NT2/D1 (cell line): ENCODE data around the gene AURKAIP1.
"Not testable (repeated sequence)": the region's sequence is repeated elsewhere in the genome, so short reads cannot be mapped to it uniquely, and the experiment has no call there.

Experiments
- DNase-seq: peaks from one replicate; pipeline ENCODE4 v3.0.0-alpha.2; 2011; ENCODE audit warnings: low read depth, low spot score
- H3K27me3 ChIP-seq: 2 replicates; pipeline ENCODE4 v1.6.0; 2011; ENCODE audit warnings: mild to moderate bottlenecking; ENCODE audit not compliant: insufficient read length, insufficient read depth
- H3K36me3 ChIP-seq: 2 replicates; pipeline ENCODE4 v1.6.1; 2011; ENCODE audit warnings: mild to moderate bottlenecking, low read length, mixed read lengths; ENCODE audit not compliant: insufficient read depth, insufficient read length
- H3K4me1 ChIP-seq: 2 replicates; pipeline ENCODE4 v1.5.1; 2011; ENCODE audit not compliant: insufficient read depth, insufficient read length
- H3K4me3 ChIP-seq: 2 replicates; pipeline ENCODE4 v1.5.1; 2011; ENCODE audit warnings: low read depth; ENCODE audit not compliant: insufficient read length
- H3K9ac ChIP-seq: 2 replicates; pipeline ENCODE4 v1.6.0; 2011; ENCODE audit warnings: low read depth; ENCODE audit not compliant: insufficient read length
- H3K9me3 ChIP-seq: 2 replicates; pipeline ENCODE4 v1.5.1; 2011; ENCODE audit warnings: mild to moderate bottlenecking, low read length; ENCODE audit not compliant: insufficient read depth
- SUZ12 ChIP-seq: IDR thresholded peaks from 2 replicates; pipeline ENCODE4 v1.6.1; 2011; ENCODE audit not compliant: insufficient read length, insufficient read depth; ENCODE audit errors: extremely low read depth
- YY1 ChIP-seq: IDR thresholded peaks from 2 replicates; pipeline ENCODE4 v1.6.1; 2011; ENCODE audit not compliant: insufficient read length, insufficient read depth
- ZNF274 ChIP-seq: IDR thresholded peaks from 2 replicates; pipeline ENCODE4 v1.6.1; 2011; ENCODE audit warnings: mild to moderate bottlenecking, low read depth, low read length

The AURKAIP1 gene

DNA sequence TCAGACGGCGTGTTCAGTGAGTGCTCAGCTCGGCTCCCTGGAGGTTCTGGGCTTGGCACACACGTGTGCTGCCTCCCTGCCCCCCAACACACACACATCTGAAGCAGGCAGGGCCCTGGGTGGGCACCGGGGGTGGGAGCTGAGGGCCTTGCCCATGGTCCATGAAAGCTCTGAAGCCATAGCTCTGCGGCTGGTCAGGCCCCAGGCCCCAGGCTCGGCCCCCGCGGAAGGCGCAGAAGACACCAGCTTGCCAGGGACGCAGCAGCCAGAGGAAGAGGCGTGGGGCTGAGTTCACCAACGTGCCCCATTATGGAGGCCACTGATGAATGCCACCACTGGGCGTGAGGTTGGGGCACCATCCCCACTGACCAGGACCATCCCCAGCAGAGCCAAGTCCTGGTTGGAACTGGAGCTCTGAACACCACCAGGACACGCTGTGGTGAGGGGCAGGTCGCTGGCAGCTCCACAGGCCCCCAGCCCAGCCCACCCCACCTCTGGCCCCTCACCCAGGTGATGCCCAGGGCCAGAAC, 4.2 kb downstream of the AURKAIP1 start:
- H3K36me3 ChIP-seq, result peaks cover 34% of the 10 kb centered on the region
- H3K4me3 ChIP-seq, result no peak overlapping the region
- H3K9me3 ChIP-seq, result peaks cover 9% of the 10 kb centered on the region; the same call in 1 of the 2 replicates
- DNase-seq, result no peak
- no peak overlapping the region for H3K9ac ChIP-seq
- TF ChIP-seq SUZ12 (no peak), YY1 (no peak), ZNF274 (no peak)
- H3K27me3 ChIP-seq, result no peaks in the 10 kb centered on the region
- H3K4me1 ChIP-seq, result peaks cover 3% of the 10 kb centered on the region

DNA sequence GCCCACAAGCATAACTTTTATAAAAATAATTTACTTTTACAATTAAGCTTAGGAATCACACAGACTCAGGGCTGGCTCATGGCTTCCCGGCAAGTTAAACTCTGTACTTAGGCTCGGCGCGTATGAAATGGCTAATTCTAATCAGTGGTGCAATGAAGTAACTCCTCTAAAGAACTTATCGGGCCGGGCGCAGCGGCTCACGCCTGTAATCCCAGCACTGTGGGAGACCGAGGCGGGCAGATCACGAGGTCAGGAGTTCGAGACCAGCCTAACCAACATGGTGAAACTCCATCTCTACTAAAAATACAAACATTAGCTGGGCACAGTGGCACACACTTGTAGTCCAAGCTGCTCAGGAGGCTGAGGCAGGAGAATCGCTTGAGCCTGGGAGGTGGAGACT, 4.9 kb downstream of the AURKAIP1 start:
- H3K27me3 ChIP-seq, DNase-seq, H3K4me3 ChIP-seq, H3K9ac ChIP-seq, H3K9me3 ChIP-seq, H3K4me1 ChIP-seq: not testable (repeated sequence)
- H3K36me3 ChIP-seq, result peaks cover 34% of the 10 kb centered on the region

DNA sequence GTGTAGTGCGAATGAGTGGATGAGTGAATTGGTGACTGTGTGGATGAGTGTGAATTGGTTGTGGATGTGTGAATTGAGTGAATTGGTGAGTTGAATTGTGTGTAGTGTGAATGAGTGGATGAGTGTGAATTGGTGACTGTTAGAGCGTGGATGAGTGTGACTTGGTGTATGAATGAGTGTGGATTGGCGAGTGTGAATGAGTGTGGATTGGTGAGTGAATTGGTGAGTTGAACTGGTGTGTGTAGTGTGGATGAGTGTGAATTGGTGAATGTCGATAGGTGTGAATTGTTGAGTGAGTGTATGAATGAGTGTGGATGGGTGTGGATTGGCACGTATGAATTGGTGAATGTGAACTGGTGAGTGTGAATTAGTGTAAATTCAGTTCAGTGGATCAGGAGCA, 7.7 kb downstream of the AURKAIP1 start:
- H3K9me3 ChIP-seq, result peaks cover 9% of the 10 kb centered on the region; the same call in 1 of the 2 replicates
- H3K4me1 ChIP-seq, result no peaks in the 10 kb centered on the region
- H3K9ac ChIP-seq, result no peak overlapping the region
- H3K27me3 ChIP-seq, result no peaks in the 10 kb centered on the region
- peaks cover 17% of the 10 kb centered on the region for H3K36me3 ChIP-seq
- H3K4me3 ChIP-seq, result no peak overlapping the region
- TF ChIP-seq SUZ12 (no peak), YY1 (no peak), ZNF274 (no peak)
- DNase-seq, result no peak

DNA sequence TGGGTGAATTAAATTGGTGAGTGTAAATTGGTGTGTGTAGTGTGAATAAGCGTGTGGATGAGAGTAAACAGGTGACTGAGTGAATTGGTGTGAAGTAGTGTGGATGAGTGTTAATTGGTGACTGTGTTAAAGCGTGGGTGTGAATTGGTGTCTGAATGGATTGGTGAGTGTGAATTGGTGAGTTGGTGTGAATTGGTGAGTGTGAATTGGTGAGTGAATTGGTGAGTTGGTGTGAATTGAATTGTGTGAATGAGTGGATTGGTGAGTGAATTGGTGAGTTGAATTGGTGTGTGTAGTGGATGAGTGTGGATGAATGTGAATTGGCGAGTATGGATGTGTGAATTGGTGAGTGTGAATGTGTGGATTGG, 8.3 kb downstream of the AURKAIP1 start:
- H3K4me3 ChIP-seq, result no peak overlapping the region
- DNase-seq, result no peak

DNA sequence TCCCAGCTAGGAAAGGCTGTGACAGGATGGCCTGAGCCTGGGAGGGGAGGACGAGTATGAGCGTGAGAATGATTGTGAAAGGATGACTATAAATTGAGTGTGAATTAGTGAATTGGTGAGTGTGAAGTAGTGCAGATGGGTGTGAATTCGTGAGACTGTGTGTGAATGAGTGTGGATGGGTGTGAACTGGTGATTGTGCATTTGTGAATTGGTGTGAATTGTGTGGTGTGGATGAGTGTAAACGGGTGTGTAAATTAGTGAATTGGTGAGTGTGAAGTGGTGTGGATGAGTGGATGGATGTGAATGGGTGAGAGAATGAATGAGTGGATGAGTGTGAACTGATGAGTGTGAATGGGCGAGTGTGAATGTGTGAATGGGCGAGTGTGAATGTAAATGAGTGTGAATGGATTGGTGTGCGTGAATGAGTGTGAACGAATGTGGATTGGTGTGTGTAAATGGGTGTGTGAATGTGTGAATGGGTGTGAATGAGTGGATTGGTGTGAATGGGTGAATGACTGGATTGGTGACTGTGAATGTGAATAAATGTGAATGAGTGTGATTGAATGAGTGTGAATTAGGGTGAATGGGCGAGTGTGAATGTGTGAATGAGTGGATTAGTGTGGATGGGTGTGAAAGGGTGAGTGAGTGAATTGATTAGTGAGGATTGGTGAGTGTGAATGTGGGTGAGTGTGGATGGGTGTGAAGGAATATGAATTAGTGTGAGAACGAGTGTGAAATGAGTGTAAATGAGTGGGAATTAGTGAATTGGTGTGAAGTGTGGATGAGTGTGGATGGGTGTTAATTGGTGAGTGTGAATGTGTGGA, 8.9 kb downstream of the AURKAIP1 start:
- no peak for DNase-seq
- TF ChIP-seq ZNF274, result no peak
- no peak for TF ChIP-seq YY1
- TF ChIP-seq SUZ12, result no peak
- H3K4me1 ChIP-seq, result peaks cover 4% of the 10 kb centered on the region
- H3K9me3 ChIP-seq, result peaks cover 9% of the 10 kb centered on the region; the same call in 1 of the 2 replicates
- no peak overlapping the region for H3K9ac ChIP-seq
- no peak overlapping the region for H3K4me3 ChIP-seq
- H3K27me3 ChIP-seq, result no peaks in the 10 kb centered on the region
- peaks cover 6% of the 10 kb centered on the region for H3K36me3 ChIP-seq

More for the DNA sequence above, 8.3 kb downstream of the AURKAIP1 start:
- no peaks in the 10 kb centered on the region for H3K4me1 ChIP-seq
- peaks cover 11% of the 10 kb centered on the region for H3K36me3 ChIP-seq
- peaks cover 9% of the 10 kb centered on the region; the same call in 1 of the 2 replicates for H3K9me3 ChIP-seq
- H3K9ac ChIP-seq, result no peak overlapping the region
- no peaks in the 10 kb centered on the region for H3K27me3 ChIP-seq
- TF ChIP-seq YY1 (no peak), SUZ12 (no peak), ZNF274 (no peak)

DNA sequence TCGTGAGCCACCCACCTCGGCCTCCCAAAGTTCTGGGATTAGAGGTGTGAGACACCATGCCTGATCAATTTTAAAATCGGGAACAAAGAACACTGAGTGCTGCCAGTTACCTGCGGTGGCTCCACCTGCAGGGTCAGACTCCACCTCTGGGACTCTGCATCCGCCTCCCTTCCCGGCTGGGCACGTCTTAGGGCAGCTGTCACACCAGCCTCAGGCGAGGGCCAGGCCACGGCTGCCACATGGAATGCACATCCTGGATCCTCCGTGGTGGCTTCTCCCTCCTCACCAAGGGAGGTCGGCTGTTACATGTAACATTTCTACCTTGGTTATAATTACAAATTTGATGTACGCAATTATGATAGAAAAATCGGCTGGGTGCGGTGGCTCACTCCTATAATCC, 10.7 kb downstream of the AURKAIP1 start:
- no peak overlapping the region for H3K9ac ChIP-seq
- TF ChIP-seq YY1, result no peak
- TF ChIP-seq ZNF274, result no peak
- no peak for TF ChIP-seq SUZ12
- peaks cover 18% of the 10 kb centered on the region for H3K4me1 ChIP-seq
- DNase-seq, result no peak
- H3K4me3 ChIP-seq, result no peak overlapping the region
- H3K9me3 ChIP-seq, result peaks cover 9% of the 10 kb centered on the region; the same call in 1 of the 2 replicates
- no peaks in the 10 kb centered on the region for H3K27me3 ChIP-seq
- H3K36me3 ChIP-seq, result no peaks in the 10 kb centered on the region

DNA sequence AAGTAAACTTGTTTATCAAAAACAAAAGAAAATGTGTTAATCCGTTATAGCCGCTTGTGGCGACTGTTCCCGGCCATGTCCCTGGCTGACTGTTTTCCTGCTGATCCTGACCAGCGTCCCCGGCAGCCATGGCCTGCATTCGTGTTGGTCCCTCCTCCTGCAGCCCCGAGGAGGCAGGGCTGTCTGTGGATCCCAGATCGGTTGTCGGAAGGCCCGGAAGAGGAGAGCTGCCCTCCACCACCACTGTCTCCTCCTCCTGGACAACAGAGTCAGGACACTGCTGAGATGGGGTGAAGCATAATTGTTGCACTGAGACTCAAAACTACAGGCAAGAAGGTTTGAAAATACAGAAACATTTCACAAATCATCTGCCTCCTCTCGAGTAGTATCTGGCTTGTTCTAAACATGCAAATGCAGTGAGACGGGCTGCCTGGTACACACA, 13.0 kb downstream of the AURKAIP1 start:
- H3K36me3 ChIP-seq, result no peaks in the 10 kb centered on the region
- H3K27me3 ChIP-seq, result no peaks in the 10 kb centered on the region
- H3K9ac ChIP-seq, result no peak overlapping the region
- no peak for DNase-seq
- TF ChIP-seq SUZ12, result no peak
- no peak for TF ChIP-seq ZNF274
- no peak for TF ChIP-seq YY1
- H3K4me3 ChIP-seq, result no peak overlapping the region
- H3K4me1 ChIP-seq, result peaks cover 23% of the 10 kb centered on the region
- H3K9me3 ChIP-seq, result peaks cover 7% of the 10 kb centered on the region; the same call in 1 of the 2 replicates
